T-helper 1 cell treated with Interleukin-12 subunit alpha and Interleukin-12 subunit beta and Interleukin-4 antibody, amounts not matched to agents 30 ng/mL and 1 ng/mL, for 36 hours (primary cell): ENCODE results near the gene TTYH2. TPM values are rescaled to one million over a fixed set of nuclear protein-coding genes. Genes with fewer than 3 reads are reported as not detected.

ENCODE experiments used
- intact Hi-C: fragments of 100-400 bp; cut with micrococcal nuclease; formaldehyde crosslinking; loops from one replicate; pipeline ENCODE4 v1.15.1; 2024
- total RNA-seq: library from RNA; stranded (reverse); gene quantifications from 2 replicates; pipeline ENCODE4 v1.2.3, GENCODE V29; 2022

The TTYH2 gene
- total RNA-seq, 1 donor from 2014 or later: 9.2 TPM

DNA sequence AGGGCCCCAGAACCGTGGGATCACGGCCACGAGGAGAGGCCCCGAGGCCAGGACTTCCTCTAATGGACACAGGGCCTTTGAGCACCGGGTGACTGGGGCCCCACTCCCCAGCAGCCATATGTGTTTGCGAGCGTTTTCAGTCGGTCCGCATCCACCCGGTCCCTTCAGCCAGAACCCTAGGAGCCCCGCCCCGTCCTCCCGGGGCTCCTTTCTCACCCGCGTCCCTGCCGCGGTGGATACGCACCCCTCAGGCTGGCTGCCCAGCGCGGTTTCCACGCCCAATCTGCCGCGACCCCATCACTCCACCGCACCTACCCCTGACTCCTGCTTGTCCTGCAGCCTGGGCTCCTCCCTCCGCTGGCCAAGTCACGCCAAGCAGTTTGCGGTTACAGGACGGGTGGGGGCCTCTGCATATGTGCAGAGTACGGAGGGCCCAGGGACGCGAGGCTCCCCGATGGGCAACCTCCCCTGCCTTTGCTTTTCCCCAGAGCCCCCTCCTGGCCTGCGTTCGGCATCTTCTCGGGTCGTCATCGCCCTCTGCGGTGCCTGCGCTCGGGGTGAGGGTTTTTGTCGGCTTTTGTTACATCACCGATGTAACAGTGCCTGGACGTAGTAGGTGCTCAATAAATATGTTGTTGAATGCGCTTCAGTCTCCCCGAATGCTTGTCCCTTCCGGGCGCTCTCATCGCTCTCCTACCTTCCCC is 1.0 kb upstream of the TTYH2 start:
- intact Hi-C loops: loop anchor here (2.0 to 5.0 kb wide), 3 partner anchors 155 to 660 kb away; partner anchors contain the start of genes FDXR and GPR142

DNA sequence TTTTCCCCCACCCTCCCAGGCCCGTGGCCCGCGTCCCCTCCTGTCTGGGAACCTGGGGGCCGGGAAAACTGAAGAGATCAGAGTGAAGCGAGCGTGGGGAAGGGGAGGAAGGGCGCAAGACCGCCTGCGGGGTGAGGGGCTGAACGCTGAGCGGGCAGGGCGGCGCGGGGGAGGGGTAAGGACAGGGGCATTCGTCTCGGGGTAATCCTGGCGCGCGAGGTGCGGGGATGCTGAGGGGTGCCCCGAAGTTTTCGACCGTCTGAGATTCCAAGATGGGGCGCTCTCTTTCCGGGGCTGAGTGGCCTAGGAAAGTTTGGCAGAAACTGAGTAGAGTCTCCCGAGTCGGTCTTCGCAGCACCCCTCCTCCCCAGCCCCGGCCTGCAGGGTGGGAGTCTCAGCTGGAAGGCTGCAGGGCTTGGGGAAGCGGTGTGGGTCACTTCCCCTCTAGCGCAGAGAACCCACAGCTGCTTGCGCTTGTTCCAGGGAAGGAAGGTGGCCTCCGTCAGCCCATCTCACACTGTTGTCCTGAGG is 555 bp downstream of the TTYH2 start:
- intact Hi-C loops: loop anchor here (1.0 to 5.0 kb wide), 5 partner anchors 11 to 658 kb away; partner anchors contain the start of genes FDXR, GPR142 and RPL38

DNA sequence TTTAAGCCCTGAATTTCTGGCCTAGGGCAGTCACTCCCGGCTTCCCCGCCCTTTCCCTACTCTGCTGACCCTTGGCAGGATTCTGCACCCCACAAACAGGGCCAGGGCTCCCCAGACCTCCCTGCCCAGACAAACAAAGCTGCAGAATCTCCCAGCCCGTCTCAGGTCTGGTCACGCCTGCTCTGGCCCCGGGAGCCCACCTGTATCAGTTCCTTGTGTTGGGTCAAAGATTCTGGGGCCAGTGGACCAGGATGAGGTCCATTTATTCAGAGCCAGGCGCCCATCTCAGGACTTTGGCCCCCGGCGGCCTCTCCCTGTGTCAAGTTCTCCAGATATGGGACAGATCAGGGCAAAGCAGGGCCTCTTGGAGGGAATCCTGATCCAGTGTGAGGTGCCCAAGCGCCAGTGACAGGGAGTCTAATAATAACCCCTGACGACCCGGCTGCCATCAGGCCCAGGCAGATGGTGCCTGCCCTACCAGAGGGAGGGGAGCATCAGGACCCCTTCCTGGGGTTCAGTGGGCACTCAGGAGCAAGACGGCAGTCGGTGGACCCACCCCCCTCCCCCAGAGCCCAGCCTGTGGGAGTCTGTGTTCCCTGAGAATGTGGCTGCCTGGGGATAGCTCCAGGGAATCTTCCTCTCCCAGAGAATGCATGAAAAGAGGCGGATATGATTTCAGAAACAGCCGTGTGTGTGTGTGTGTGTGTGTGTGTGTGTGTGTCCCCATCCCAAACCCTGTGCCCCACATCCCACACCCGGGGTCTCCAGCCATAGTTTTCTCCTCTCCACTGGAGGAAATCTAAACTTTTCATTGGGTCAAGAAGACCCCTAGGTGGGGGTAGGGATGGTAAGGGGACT is 1.3 kb downstream of the TTYH2 start:
- intact Hi-C loops: loop anchor here (5.0 kb wide), 2 partner anchors 153 to 658 kb away; partner anchors contain the start of genes FDXR and GPR142

DNA sequence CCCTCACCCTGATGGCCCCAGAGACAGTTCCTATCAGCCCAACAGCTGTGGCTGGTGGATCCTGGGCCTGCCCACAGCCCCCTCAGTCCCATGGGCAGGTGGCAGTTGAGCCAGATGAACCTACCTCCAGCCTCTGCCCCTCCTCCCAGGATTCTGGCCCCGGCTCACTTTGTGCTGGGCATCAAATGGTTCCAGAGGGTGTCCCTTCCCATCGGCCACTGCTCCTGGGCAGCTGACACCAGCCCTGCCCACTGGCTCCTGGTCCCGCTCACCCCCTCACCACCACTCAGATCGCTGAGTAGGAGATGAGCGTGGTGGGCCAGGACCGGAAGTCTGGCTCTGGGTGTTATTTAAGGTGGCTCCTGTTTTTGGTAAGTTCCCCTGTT is 2.0 kb downstream of the TTYH2 start:
- intact Hi-C loops: no loop called here

DNA sequence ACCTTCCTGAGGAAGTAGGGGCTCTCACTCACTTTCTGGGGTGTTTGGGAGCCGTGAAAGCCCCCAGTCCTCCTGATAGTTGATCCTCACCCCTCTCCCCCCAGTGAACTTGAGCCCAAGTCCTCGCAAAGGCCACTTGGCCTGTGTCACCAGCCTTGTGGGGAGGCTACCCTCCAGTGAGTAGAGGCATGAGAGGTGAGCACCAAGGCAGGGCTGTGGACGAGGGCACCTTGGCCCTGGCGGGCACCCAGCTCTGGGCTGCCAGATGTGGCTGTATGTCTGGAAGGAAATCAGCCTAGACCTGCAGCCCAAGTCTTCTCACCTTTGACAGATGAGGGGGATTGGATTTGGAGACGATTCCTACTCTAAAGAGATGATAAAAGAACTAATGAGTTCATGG is 3.1 kb downstream of the TTYH2 start:
- intact Hi-C loops: no loop called here

DNA sequence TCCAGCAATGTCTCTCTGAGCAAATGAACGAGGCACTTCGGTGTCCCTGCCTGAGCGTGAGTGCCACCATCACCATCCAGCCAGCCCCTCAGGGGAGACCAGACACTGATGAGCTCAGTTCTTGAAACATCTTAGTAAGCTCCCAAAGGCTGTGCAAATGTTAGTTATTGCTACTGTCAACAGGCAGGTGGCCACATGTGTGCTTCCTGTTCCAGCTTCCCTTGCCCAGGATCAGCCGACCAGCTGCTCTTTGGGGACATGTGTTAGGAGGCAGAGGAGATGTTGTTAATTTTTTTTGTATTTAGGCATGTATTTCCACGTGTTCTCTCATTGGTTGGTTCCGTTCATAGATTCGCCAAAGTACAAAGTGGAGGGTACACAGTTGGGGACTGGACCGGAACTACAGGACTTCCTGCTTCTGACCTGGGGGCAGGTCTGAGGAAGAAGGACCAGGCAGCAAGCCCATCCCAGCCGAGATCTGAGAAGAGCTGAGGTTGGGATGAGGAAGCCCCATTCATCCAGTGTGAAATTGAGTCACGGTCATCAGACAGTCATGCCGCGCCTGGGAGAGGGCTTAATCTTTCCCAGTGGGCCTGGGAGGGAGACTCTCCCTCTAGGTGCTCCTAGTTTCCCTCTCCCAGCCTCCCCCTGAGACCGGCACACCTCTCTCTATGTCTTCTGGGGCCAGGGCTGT is 3.8 kb downstream of the TTYH2 start:
- intact Hi-C loops: no loop called here

DNA sequence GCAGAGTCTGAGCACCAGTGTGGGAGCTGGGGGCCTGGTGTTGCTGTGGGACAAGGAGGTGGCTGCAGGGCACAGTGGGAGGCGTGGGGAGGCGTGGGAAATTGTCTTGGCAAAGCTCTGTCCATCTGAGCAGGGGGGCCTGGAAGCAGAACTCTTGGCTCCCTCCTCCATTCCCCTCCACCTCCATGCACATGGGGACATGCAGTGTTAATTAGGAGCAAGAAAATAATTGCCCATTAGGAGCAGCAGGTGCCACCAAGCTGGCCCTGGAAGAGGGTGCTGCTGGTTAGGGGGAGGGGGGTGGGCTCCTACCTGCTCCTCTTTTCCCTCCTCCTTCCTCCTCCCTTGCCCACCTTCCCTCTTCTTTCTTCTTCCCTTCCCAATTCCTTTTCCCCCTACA is 4.5 kb downstream of the TTYH2 start:
- intact Hi-C loops: no loop called here

DNA sequence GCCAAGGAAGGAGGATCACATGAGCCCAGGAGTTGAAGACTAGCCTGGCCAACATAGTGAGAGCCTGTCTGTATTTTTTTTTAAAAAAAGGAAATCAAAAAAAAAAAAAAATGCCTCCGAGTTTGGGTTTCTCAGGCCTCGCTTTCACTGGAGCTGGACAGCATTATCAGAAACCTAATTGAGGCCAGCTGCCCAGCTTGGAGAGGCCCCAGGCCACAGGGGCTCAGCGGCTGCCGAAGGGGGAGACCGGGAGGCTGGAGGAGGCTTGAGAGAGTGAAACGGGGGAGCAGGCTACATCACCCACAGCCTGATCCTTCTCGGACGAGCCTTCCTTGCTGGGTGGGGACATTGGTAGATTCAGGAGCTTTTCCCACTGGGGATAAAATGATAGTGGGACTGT is 5.1 kb downstream of the TTYH2 start:
- intact Hi-C loops: no loop called here

DNA sequence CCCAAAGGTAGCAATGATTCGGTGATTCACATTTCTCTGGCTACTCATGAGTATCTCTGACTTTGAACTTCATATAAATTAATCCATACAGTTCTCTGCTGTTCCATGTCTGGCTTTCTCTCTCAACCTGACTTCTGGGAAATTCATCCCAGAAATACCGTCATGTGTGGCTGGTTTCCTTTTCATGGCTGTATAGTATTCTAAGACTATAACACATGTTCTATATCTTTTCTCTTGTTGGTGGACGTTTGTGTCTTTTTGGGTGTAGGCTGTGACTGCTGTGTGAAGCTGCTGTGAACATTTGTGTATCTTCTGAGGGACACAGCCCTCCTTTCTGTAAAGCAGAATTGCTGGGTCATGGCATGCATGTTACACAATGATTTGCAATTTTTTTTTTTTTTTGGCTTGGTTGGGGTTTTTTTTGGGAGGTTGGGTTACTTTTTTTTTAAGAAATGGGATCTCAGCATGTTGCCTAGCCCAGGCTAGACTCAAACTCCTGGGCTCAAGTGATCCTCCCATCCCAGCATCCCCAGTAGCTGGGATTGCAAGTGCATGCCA is 6.3 kb downstream of the TTYH2 start:
- intact Hi-C loops: no loop called here

DNA sequence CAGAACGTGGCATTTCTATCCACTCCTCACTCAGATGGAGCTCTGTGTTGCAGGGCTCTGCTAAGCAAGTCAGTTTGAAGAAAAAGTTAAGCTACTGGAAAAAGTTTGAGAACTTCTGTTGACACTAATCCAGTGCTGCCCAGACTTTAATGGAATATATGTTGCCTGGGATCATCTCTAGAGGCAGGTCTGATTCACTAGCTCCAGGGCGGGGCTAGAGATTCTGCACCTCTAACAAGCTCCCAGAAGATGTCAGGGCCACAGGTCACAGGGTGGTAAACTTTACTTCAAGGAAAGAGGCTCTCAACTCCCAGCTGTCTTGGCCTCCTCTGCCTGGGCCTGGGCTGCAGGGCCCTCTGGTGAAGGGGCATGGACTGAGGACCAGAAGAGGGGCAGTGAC is 6.8 kb downstream of the TTYH2 start:
- intact Hi-C loops: no loop called here

DNA sequence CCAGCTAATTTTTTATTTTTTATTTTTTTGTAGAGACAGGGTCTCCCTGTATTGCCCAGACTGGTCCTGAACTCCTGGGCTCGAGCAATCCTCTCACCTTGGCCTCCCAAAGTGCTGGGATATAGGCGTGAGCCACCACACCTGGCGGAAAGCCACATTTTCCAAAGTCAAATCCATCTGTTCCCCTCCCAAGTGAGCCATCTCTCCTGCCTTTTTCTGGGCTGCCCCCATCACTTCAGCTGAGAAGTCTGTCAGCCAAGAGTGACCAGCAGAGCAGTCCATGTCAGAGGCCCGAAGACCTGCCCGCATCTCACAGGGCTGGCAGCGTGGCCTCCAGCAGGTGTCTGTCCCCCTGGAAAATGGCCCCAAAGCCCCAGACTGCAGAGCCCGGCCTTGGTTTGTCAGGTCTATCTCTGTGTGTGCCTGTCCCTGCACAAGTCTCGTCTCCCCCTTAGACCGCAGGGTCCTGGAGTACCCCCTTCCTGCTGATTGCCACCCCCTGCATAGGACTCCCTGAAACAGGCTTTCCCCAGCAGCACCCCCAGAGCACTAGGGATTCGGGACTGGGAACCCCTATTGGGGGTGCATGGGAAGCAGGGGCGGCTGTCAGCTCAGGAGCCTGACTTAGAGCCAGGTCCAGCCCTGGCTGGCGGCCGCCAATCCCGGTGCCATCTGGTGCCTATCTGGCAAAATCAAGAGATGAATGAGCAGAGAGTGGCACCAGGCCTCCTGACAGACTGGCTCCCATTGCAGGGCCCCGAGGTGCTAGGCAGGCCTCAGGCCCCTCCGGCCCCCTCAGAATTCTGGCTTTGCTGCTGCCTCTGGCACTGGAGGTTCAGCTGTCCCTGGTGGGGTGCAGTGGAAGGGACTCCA is 7.8 kb downstream of the TTYH2 start:
- intact Hi-C loops: no loop called here

DNA sequence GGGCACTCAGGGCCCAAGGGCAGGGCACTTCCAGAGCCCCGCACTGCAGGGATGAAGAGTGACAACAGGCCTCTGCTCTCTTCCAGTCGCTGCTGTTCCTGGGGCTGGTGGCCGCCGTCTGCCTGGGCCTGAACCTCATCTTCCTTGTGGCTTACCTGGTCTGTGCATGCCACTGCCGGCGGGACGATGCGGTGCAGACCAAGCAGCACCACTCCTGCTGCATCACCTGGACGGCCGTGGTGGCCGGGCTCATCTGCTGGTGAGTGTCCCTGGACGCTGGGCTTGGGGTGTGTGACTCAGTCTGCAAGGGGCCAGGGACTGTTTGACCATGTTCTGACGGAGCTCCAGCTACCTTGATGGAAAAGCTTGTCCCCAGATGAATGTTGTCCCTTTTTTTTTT is 9.0 kb downstream of the TTYH2 start:
- intact Hi-C loops: no loop called here

DNA sequence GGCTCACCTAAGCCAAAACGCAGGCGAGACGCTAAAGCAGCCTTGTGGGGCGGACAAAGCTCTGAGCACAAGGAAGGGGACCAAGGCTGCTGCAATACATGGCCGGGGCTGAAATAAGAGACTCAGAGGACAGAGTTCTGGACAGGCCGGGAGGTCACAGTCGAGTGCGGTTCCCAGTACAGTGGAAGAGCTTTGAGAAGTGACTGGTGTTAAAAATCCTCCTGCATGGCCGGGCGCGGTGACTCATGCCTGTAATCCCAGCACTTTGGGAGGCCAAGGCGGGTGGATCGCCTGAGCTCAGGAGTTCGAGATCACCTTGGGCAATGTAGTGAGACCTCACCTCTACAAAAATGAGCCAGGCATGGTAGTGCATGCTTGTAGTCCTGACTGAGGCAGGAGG is 10.5 kb downstream of the TTYH2 start:
- intact Hi-C loops: no loop called here

DNA sequence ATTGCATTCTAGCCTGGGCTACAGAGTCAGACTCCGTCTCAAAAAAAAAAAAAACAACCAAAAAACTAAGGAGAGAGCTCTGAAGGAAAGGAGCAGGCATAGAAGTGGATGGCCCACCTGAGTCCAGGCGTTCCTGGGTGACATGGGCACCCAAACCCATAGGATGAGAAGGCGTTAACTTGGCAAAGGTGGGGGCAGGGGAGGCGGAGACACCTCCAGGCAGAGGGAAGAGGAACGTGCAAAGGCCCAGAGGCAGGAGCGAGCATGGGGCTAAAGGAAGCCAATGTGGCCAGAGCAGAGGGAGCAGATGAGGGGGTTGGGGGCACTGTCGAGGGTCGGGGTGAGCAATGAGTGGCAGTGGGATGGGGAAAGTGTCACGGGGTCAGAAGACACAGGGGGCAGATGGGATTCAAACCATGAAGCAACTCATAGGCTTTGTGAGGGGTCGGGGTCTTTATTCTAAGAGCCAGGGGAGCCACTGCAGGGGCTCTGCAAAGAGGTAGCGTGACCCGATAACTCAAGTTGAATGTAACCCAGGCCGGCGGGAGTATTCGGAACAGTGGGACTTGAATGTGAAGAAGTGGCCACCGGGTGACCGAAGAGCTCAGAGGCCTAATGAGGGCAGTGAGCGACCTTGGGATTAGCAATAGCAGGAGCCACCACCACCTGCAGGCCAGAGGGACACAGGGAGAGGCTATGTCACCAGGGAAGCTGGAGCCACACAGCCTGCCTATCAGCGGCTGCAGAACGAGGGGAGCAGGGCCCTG is 11.8 kb downstream of the TTYH2 start:
- intact Hi-C loops: no loop called here

DNA sequence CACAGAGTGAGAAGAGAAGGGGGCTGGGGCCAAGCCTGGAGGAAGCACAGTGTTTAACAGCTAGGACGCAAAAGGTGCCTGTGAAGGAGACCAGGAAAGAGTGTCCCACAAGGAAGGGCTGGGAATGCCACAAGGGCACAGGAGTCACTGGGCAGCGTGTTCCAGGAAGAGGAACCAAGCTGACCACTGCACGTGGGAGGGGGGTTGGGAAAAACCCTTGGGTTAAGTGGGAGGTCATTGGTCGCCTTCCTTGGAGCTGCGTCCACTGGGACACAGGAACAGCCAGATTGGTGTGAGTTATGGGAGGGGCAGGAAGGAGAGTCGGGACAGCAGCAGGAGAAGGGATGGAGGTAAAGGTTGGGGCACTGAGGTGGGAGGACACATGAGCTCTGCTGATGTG is 12.9 kb downstream of the TTYH2 start:
- intact Hi-C loops: no loop called here

DNA sequence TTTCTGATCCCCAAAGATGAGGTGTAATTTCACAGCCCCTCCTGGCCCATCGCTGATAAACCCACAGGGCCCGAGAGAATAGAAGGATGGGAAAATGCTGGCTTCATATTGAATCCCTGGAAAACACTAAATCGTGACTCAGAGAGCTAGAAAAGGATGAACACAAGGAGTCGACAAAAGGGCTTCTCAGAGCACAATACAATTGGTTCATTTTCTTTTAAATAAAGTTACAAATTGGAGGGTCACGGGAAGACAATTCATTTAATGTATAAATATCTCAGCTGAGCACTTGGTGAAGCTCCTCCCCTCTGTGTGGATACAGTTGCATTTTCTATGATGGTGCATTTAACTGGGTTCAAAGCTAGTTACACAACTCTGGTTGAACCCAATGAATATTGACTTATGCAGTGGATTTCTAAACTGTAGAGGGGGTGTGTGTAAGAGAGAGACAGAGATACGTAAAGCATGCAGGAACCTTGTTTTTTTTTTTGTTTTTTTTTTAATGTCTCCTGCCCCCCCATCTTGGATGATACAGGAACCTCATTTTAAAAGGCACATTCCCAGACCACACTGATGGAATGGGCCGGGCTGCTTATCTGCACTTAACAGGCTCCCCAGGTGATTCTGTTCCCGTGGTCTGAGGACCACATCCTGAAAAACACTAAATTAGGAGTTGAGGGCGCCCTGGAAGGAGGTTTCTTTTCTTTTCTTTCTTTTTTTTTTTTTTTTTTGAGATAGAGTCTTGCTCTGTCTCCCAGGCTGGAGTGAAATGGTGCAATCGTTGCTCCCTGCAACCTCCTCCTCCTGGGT is 14.1 kb downstream of the TTYH2 start:
- intact Hi-C loops: no loop called here

DNA sequence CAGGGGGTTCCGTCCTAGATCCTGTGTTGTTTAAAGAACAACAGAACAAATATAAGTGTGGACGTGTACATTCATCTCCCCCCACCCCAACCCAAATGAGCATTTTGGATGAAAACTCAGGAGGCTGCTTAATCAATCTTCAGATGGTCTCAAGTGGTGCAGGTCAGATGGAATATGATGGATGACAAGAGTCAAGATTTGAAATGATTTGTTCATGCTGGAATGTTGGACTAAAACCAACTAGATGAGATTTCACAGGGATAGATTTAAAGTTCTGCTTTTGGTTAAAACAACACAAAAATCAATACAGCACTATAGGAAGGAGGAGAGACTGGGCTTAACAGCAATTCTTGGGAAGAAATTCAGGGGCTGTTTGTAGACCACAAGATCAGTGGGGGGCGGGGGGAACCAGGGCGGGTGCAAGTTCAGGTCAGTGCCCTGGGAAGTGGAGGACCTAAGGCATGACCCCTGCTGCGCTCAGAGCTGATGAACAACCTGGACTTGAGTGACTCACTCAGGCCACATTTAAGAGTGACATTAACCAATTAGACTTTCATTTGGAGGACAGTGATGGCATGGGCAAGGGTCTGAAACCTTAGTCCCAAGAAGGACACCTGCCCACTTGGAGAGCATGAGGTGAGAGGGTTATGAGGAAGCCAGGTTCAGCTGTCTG is 15.1 kb downstream of the TTYH2 start:
- intact Hi-C loops: no loop called here

DNA sequence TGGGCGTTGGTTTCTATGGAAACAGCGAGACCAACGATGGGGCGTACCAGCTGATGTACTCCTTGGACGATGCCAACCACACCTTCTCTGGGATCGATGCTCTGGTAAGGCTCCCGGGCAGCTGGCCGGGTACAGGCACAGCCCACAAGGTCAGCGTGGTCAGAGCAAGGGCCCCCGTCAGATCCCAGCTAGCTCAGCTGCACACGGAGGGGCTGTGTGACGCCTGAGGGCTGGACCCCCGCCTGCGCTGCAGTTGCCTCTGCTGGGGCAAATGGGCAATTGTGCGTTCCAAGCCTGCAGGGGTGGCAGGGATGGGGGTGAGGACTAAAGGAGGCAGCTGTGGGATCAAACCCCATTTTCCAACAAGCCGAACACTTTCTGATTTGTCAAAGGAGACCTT is 17.5 kb downstream of the TTYH2 start:
- intact Hi-C loops: no loop called here
